Measurements from ENCODE around the gene TTF1. TPM values are rescaled to one million over a fixed set of nuclear protein-coding genes. Genes with fewer than 3 reads are reported as not detected.

The TTF1 gene, protein sequence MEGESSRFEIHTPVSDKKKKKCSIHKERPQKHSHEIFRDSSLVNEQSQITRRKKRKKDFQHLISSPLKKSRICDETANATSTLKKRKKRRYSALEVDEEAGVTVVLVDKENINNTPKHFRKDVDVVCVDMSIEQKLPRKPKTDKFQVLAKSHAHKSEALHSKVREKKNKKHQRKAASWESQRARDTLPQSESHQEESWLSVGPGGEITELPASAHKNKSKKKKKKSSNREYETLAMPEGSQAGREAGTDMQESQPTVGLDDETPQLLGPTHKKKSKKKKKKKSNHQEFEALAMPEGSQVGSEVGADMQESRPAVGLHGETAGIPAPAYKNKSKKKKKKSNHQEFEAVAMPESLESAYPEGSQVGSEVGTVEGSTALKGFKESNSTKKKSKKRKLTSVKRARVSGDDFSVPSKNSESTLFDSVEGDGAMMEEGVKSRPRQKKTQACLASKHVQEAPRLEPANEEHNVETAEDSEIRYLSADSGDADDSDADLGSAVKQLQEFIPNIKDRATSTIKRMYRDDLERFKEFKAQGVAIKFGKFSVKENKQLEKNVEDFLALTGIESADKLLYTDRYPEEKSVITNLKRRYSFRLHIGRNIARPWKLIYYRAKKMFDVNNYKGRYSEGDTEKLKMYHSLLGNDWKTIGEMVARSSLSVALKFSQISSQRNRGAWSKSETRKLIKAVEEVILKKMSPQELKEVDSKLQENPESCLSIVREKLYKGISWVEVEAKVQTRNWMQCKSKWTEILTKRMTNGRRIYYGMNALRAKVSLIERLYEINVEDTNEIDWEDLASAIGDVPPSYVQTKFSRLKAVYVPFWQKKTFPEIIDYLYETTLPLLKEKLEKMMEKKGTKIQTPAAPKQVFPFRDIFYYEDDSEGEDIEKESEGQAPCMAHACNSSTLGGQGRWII
- total RNA-seq, result 8.0 and 8.3 TPM in 2 replicates

DNA sequence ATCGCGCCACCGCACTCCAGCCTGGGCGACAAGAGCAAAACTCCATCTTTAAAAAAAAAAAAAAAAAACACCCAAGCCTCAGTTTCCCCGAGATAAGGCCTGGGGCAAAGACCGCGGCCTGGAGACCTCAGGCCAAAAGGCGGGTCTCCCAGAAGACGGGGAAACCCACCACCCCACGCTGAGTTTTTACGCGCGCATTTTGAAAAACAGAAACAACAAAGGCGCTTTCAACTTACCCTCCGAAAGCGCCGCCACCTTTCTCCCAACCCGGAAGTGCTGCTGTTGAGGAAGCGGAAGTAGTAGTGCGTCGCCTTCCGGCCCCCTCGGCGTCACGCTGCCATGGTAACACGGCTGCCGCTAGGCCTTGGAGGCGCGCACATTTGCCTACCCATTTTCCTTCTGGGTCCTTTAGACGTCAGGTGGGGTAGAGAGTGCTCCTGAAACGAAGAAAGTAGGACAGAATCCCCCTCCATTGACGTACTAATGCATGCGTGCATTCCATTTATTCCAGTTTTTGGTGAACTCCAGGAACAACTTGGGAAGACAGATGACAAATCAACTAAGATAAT is at the start of gene TTF1:
Gene TTF1, minus strand, starts transcription at position 287 of the 569 bp plus-strand sequence. CDS start 4,019 bp downstream, outside the sequence.
- TF ChIP-seq, protein P1, sequence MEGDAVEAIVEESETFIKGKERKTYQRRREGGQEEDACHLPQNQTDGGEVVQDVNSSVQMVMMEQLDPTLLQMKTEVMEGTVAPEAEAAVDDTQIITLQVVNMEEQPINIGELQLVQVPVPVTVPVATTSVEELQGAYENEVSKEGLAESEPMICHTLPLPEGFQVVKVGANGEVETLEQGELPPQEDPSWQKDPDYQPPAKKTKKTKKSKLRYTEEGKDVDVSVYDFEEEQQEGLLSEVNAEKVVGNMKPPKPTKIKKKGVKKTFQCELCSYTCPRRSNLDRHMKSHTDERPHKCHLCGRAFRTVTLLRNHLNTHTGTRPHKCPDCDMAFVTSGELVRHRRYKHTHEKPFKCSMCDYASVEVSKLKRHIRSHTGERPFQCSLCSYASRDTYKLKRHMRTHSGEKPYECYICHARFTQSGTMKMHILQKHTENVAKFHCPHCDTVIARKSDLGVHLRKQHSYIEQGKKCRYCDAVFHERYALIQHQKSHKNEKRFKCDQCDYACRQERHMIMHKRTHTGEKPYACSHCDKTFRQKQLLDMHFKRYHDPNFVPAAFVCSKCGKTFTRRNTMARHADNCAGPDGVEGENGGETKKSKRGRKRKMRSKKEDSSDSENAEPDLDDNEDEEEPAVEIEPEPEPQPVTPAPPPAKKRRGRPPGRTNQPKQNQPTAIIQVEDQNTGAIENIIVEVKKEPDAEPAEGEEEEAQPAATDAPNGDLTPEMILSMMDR (IDR thresholded peaks at IDR 0.05; ENCODE audit: extremely low read depth, low read depth, low read length), result no peak
- peaks cover 20% of the 10 kb centered on the region for H3K27me3 ChIP-seq (ENCODE audit: insufficient read depth, low read length)
- DNase-seq (ENCODE audit: insufficient read length, low spot score, missing footprints), result peak; percentile 99
- peaks cover under 1% of the 10 kb centered on the region for H4K20me1 ChIP-seq (ENCODE audit: insufficient read depth, low read length)
- H3K4me1 ChIP-seq (ENCODE audit: insufficient read depth, low read length), result peaks cover 25% of the 10 kb centered on the region
- H2AFZ ChIP-seq (ENCODE audit: low read length), result peak within 1 kb of the TSS; percentile 94
- peaks cover 35% of the 10 kb centered on the region for H3K79me2 ChIP-seq (ENCODE audit: insufficient read depth, low read length)
- no peaks in the 10 kb centered on the region for H3K9me3 ChIP-seq (ENCODE audit: low read depth, low read length)
- H3K4me2 ChIP-seq (ENCODE audit: insufficient read depth, low read length), result peak within 1 kb of the TSS; percentile 98
- peaks cover 9% of the 10 kb centered on the region for H3K36me3 ChIP-seq (ENCODE audit: insufficient read depth, low read length)
- peak within 1 kb of the TSS; percentile 52 for H3K27ac ChIP-seq (ENCODE audit: low read depth, low read length)
- peak within 1 kb of the TSS; percentile 83 for H3K4me3 ChIP-seq (ENCODE audit: insufficient read depth, low read length)

DNA sequence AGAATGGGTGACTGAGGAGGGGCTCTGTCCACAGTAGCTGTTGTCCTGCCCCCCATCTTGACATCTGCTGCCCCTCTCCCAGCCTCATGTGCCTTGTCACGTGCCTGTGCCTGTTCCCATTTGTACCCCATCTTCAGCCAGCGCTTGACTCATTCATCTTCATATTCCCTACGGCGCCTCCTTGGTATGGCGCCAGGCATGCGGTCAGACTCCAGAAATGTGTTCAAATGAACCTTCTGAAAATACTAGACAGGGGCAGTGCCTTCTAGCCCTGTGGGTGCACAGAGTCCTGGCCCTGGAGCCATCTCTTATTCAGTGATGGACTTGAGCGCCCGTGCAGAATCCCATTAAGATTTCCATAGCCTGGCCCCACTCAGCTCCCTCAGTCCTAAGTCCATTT is 49.6 kb upstream of the TTF1 start:
- no peak overlapping the region for H2AFZ ChIP-seq (ENCODE audit: low read length)
- H3K79me2 ChIP-seq (ENCODE audit: insufficient read depth, low read length), result no peaks in the 10 kb centered on the region
- H3K36me3 ChIP-seq (ENCODE audit: insufficient read depth, low read length), result no peaks in the 10 kb centered on the region
- no peak overlapping the region for H3K4me3 ChIP-seq (ENCODE audit: insufficient read depth, low read length)
- H3K4me1 ChIP-seq (ENCODE audit: insufficient read depth, low read length), result no peaks in the 10 kb centered on the region
- H3K27me3 ChIP-seq (ENCODE audit: insufficient read depth, low read length), result peaks cover 12% of the 10 kb centered on the region
- H3K27ac ChIP-seq (ENCODE audit: low read depth, low read length), result no peak overlapping the region
- TF ChIP-seq, protein P1 (IDR thresholded peaks at IDR 0.05; ENCODE audit: extremely low read depth, low read depth, low read length), result no peak
- no peaks in the 10 kb centered on the region for H3K9me3 ChIP-seq (ENCODE audit: low read depth, low read length)
- no peak overlapping the region for H3K4me2 ChIP-seq (ENCODE audit: insufficient read depth, low read length)
- no peaks in the 10 kb centered on the region for H4K20me1 ChIP-seq (ENCODE audit: insufficient read depth, low read length)
- DNase-seq (ENCODE audit: insufficient read length, low spot score, missing footprints), result no peak

DNA sequence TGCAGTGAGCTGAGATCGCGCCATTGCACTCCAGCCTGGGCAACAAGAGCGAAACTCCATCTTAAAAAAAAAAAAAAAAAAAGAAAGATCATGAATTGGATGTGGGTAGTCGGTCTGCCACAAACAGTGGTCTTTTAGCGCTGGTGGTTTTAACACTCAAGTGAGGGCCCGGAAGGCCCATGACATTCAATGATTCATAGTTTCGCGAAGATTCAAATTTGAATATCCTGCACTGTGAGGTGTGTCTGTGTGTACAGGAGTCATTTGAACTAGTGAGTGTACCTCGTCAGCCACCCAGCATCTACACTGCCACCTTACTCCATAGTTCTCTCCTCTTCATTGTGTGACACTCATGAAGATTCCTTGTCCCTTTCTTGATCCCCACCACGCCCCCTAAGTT is 44.6 kb upstream of the TTF1 start:
- no peak overlapping the region for H3K27ac ChIP-seq (ENCODE audit: low read depth, low read length)
- H3K4me2 ChIP-seq (ENCODE audit: insufficient read depth, low read length), result no peak overlapping the region

More for the DNA sequence above, 44.6 kb upstream of the TTF1 start:
- Histone ChIP-seq H3K79me2 (ENCODE audit: insufficient read depth, low read length) (no peaks in the 10 kb centered on the region), H4K20me1 (ENCODE audit: insufficient read depth, low read length) (no peaks in the 10 kb centered on the region), H2AFZ (ENCODE audit: low read length) (no peak overlapping the region), H3K4me1 (ENCODE audit: insufficient read depth, low read length) (no peaks in the 10 kb centered on the region), H3K9me3 (ENCODE audit: low read depth, low read length) (no peaks in the 10 kb centered on the region), H3K27me3 (ENCODE audit: insufficient read depth, low read length) (peaks cover 16% of the 10 kb centered on the region), H3K36me3 (ENCODE audit: insufficient read depth, low read length) (no peaks in the 10 kb centered on the region), H3K4me3 (ENCODE audit: insufficient read depth, low read length) (no peak overlapping the region)
- TF ChIP-seq, protein P1 (IDR thresholded peaks at IDR 0.05; ENCODE audit: extremely low read depth, low read depth, low read length), result no peak
- DNase-seq (ENCODE audit: insufficient read length, low spot score, missing footprints), result no peak

Measured in osteoblast (primary cell).